Measurements from ENCODE around the gene FLYWCH2. TPM values are rescaled to one million over a fixed set of nuclear protein-coding genes. Genes with fewer than 3 reads are reported as not detected.

Gene FLYWCH2
- total and polyA plus RNA-seq, 2 experiments from 2014 or later: 30.9 to 45.0 TPM

DNA sequence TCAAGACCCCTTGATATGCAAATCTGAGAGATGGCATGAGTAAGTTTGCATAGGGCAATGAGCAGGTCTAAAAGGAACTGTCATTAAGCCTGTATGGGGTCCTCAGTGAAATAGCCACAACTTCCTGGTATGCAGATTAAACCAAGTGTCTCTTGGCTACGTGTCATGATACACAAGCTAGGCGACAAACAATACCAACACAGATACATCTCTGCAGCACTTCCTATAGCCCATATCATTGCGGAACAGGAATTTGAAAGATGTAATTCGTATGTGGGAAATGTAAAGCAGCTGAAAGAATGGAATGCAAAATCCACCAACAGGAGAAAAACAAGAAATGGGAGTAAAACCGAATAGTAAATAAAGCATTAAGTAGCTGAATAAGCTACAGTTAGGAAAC is 37.9 kb upstream of the FLYWCH2 start (continued):
- TF ChIP-seq, protein P1, sequence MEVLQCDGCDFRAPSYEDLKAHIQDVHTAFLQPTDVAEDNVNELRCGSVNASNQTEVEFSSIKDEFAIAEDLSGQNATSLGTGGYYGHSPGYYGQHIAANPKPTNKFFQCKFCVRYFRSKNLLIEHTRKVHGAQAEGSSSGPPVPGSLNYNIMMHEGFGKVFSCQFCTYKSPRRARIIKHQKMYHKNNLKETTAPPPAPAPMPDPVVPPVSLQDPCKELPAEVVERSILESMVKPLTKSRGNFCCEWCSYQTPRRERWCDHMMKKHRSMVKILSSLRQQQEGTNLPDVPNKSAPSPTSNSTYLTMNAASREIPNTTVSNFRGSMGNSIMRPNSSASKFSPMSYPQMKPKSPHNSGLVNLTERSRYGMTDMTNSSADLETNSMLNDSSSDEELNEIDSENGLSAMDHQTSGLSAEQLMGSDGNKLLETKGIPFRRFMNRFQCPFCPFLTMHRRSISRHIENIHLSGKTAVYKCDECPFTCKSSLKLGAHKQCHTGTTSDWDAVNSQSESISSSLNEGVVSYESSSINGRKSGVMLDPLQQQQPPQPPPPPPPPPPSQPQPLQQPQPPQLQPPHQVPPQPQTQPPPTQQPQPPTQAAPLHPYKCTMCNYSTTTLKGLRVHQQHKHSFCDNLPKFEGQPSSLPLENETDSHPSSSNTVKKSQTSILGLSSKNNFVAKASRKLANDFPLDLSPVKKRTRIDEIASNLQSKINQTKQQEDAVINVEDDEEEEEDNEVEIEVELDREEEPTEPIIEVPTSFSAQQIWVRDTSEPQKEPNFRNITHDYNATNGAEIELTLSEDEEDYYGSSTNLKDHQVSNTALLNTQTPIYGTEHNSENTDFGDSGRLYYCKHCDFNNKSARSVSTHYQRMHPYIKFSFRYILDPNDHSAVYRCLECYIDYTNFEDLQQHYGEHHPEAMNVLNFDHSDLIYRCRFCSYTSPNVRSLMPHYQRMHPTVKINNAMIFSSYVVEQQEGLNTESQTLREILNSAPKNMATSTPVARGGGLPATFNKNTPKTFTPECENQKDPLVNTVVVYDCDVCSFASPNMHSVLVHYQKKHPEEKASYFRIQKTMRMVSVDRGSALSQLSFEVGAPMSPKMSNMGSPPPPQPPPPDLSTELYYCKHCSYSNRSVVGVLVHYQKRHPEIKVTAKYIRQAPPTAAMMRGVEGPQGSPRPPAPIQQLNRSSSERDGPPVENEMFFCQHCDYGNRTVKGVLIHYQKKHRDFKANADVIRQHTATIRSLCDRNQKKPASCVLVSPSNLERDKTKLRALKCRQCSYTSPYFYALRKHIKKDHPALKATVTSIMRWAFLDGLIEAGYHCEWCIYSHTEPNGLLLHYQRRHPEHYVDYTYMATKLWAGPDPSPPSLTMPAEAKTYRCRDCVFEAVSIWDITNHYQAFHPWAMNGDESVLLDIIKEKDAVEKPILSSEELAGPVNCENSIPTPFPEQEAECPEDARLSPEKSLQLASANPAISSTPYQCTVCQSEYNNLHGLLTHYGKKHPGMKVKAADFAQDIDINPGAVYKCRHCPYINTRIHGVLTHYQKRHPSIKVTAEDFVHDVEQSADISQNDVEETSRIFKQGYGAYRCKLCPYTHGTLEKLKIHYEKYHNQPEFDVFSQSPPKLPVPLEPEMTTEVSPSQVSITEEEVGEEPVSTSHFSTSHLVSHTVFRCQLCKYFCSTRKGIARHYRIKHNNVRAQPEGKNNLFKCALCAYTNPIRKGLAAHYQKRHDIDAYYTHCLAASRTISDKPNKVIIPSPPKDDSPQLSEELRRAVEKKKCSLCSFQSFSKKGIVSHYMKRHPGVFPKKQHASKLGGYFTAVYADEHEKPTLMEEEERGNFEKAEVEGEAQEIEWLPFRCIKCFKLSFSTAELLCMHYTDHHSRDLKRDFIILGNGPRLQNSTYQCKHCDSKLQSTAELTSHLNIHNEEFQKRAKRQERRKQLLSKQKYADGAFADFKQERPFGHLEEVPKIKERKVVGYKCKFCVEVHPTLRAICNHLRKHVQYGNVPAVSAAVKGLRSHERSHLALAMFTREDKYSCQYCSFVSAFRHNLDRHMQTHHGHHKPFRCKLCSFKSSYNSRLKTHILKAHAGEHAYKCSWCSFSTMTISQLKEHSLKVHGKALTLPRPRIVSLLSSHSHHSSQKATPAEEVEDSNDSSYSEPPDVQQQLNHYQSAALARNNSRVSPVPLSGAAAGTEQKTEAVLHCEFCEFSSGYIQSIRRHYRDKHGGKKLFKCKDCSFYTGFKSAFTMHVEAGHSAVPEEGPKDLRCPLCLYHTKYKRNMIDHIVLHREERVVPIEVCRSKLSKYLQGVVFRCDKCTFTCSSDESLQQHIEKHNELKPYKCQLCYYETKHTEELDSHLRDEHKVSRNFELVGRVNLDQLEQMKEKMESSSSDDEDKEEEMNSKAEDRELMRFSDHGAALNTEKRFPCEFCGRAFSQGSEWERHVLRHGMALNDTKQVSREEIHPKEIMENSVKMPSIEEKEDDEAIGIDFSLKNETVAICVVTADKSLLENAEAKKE (CRISPR knock-in tag; IDR thresholded peaks at IDR 0.05): no peak
- TF ChIP-seq POLR2AphosphoS5 (IDR thresholded peaks at IDR 0.05; ENCODE audit: low read depth) (no peak), EZH2phosphoT487 (IDR thresholded peaks at IDR 0.05; ENCODE audit: unreplicated experiment) (no peak), EZH2 (IDR thresholded peaks at IDR 0.05; ENCODE audit: low read depth, unreplicated experiment) (no peak), NANOG (IDR thresholded peaks at IDR 0.05; ENCODE audit: borderline replicate concordance) (no peak), CREB1 (CRISPR knock-in tag; IDR thresholded peaks at IDR 0.05; ENCODE audit: low read depth) (no peak)
- TF ChIP-seq, protein P2, sequence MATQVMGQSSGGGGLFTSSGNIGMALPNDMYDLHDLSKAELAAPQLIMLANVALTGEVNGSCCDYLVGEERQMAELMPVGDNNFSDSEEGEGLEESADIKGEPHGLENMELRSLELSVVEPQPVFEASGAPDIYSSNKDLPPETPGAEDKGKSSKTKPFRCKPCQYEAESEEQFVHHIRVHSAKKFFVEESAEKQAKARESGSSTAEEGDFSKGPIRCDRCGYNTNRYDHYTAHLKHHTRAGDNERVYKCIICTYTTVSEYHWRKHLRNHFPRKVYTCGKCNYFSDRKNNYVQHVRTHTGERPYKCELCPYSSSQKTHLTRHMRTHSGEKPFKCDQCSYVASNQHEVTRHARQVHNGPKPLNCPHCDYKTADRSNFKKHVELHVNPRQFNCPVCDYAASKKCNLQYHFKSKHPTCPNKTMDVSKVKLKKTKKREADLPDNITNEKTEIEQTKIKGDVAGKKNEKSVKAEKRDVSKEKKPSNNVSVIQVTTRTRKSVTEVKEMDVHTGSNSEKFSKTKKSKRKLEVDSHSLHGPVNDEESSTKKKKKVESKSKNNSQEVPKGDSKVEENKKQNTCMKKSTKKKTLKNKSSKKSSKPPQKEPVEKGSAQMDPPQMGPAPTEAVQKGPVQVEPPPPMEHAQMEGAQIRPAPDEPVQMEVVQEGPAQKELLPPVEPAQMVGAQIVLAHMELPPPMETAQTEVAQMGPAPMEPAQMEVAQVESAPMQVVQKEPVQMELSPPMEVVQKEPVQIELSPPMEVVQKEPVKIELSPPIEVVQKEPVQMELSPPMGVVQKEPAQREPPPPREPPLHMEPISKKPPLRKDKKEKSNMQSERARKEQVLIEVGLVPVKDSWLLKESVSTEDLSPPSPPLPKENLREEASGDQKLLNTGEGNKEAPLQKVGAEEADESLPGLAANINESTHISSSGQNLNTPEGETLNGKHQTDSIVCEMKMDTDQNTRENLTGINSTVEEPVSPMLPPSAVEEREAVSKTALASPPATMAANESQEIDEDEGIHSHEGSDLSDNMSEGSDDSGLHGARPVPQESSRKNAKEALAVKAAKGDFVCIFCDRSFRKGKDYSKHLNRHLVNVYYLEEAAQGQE (IDR thresholded peaks at IDR 0.05; ENCODE audit: unreplicated experiment): no peak
